ENCODE measurements around the gene PACRG.

PACRG gene

DNA sequence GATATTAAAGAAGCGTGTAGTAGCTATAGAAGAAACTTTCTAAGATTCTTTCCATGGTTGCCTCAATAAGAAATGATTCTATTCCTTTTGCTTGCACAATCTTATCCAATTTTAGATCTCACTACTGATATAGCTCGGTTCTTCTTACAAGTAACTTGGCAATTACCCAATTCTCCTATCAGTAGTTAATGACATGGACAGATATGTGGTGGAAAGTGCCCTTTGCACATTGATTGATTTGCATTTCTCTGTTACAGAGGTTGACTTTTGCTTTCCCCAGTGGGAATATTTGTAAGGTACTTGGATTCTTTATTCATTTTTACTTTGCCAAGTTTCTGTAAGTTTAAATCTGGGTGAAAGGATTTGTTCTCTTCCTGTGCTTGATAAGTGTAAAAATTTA is 593.0 kb downstream of the PACRG start:
- in situ Hi-C loops (cut with HindIII; ENCODE audit: low sequenced_read_pairs): no loop called here

DNA sequence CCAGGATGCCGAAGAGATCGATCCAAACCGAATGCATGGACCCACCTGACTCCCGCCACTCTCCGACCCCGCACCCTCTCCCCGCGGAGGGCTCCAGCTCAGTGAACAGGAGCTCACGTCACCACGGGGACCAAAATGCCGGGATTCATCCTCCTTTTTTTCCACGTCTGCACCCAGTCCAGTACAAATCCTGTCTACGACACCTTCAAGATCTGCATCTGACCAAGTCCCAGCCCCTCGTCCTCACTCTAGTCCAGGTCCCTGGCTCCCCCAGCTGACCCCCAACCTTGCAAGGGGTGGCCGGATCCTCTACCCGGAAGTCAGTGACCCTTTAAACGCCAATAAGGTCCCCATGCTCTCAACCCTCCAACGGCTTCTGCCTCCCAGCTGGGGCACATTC is 593.9 kb downstream of the PACRG start:
- in situ Hi-C loops (cut with HindIII; ENCODE audit: low sequenced_read_pairs): no loop called here

DNA sequence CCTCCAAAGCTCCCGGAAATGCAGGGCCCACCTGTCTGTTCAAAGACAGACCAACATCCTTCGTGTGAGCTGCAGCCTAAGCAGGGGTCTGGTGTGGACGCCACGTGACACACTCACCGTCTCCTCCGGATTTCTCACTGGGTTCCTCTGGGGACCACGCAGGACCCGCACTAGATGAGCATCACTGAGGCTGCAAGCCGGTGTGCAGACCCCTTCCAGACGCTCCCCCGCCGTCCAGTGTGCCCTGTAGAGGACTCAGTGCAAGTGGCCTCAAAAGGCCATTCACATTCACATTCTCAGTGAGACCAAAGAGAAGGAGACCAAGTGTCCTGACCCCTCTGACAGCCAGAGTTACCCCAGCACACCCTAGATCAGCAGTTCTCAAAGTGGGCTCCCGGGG is 595.5 kb downstream of the PACRG start:
- in situ Hi-C loops (cut with HindIII; ENCODE audit: low sequenced_read_pairs): no loop called here

GRCh38 chr6:163323705-163324104 is 595.9 kb downstream of the PACRG start:
- in situ Hi-C loops (cut with HindIII; ENCODE audit: low sequenced_read_pairs): no loop called here

DNA sequence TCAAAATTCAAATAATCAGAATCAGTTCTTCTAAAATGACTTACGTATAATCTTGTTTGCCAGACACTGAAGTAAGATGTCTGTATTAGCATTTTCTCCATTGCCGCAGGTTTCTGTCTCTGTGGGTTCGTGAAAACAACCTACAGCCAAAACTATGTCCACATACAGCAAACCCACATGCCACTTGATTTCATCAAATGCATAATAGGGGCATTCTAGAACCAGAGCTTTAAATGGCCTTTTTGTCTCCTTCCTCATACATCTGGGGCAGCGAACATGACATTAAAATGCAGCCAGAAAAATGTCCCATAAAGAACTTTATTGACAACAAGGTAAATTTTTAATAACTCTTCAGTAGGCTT is 596.5 kb downstream of the PACRG start:
- in situ Hi-C loops (cut with HindIII; ENCODE audit: low sequenced_read_pairs): no loop called here

GRCh38 chr6:163324688-163325389 is 597.1 kb downstream of the PACRG start:
- in situ Hi-C loops (cut with HindIII; ENCODE audit: low sequenced_read_pairs): no loop called here

- in situ Hi-C loops (cut with HindIII; ENCODE audit: low sequenced_read_pairs): no loop called here
These were observed 597.6 kb downstream of the PACRG start for GRCh38 chr6:163325390-163325784.

GRCh38 chr6:163327165-163327880 is 599.5 kb downstream of the PACRG start:
- in situ Hi-C loops (cut with HindIII; ENCODE audit: low sequenced_read_pairs): no loop called here

- in situ Hi-C loops (cut with HindIII; ENCODE audit: low sequenced_read_pairs): no loop called here
These were observed 600.1 kb downstream of the PACRG start for GRCh38 chr6:163327921-163328320.

DNA sequence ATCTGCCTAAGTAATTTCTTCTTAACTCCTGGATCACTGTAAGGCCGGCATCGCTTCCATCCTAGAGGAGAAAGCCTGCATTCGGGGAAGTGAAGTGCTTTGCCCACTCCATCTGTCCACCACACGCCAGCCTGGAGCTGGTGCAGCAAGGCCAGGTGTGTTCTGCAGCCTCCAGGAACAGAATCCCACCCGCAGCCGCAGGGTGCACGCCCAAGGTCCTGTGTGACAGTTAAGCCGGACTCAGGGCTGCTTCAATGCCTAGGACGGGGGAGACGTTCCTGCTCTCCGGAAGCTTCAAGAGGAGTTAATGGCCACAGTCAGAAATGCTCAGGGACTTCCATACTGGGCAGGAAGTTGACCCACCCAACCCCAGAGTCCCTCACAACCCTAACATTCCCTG is 600.6 kb downstream of the PACRG start:
- in situ Hi-C loops (cut with HindIII; ENCODE audit: low sequenced_read_pairs): no loop called here

DNA sequence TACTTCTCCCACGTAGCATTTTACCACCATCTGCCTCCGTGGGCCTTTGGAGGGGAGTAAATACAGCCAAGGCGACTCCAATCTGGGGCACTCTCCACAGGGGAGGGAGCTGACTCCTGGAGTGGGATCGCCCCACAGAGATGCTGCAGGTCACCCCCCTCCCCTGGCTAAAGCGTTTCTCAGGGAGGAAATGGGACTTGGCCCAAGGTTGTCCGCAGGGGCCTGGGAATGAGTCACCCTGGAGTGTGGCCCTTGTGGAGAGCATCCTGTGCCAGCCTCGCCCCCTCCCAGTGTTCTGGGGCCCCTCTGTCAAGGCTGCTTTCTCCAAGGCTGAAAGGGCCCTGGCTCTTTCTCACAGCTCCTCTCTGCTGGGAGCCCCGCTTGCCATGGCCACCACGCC is 602.2 kb downstream of the PACRG start:
- in situ Hi-C loops (cut with HindIII; ENCODE audit: low sequenced_read_pairs): no loop called here

DNA sequence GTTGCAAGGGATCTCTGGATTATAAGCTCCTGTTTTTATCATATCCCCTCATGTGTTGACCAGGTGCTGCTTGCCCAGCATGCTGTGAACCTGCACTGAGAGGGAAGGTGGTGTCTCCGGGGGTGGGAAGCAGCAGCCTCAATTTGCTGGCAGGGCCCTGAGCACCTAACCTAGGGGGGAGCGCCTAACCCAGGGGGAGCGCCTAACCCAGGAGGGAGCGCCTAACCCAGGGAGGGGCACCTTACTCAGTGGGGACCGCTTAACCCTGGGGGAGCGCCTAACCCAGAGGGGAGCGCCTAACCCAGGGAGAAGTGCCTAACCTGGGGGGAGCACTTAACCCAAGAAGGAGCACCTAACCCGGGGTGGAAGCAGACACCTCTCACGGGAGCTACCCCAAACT is 603.5 kb downstream of the PACRG start:
- in situ Hi-C loops (cut with HindIII; ENCODE audit: low sequenced_read_pairs): no loop called here

GRCh38 chr6:163332575-163332974 is 604.8 kb downstream of the PACRG start:
- in situ Hi-C loops (cut with HindIII; ENCODE audit: low sequenced_read_pairs): no loop called here

- in situ Hi-C loops (cut with HindIII; ENCODE audit: low sequenced_read_pairs): no loop called here
These were observed 605.3 kb downstream of the PACRG start for GRCh38 chr6:163333038-163333437.

DNA sequence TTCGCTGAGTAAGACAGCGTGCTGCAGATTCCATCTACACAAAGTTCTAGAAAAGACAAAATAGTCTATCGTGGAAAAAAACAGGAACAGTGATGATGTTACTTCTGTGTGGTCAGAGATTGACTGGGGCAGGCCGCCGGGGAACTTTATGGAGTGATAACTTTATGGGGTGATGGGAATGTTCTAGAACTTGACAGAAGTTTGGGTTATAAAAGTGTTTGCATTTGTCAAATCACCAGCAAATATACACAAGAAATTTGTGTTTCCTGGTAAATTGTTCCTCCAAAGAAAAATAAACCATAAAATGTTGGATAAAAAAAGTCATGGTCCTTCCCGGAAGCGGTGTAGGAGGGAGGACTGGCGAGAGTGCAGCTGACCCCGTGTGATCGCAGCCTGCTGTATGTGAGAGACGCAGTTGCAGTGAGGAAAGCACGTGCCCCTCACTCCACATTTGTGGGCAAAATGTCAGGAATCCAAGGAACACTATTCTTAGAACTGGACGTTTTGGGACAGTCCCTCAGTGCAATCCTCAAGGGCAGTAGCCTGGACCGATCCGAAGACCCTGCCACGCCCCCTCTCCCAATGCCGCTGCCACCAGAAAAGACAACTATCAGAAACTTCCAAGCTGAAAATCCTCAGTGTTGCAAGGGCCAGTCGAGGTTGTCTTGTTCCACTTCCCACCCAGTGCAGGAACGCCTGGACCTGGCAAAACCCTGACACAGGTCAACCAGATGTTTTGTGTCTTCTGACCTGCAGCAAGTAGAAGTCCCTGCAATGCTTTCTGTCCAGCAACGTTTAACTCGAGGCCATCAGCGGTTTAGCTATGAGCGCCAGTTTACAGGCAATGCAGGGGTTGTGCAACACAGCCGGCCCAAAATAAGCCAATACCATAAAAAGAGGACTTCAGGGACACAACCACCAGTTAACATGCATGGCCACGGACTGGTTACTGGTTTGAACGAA is 606.2 kb downstream of the PACRG start:
- in situ Hi-C loops (cut with HindIII; ENCODE audit: low sequenced_read_pairs): no loop called here

GRCh38 chr6:163335056-163335455 is 607.3 kb downstream of the PACRG start:
- in situ Hi-C loops (cut with HindIII; ENCODE audit: low sequenced_read_pairs): no loop called here

DNA sequence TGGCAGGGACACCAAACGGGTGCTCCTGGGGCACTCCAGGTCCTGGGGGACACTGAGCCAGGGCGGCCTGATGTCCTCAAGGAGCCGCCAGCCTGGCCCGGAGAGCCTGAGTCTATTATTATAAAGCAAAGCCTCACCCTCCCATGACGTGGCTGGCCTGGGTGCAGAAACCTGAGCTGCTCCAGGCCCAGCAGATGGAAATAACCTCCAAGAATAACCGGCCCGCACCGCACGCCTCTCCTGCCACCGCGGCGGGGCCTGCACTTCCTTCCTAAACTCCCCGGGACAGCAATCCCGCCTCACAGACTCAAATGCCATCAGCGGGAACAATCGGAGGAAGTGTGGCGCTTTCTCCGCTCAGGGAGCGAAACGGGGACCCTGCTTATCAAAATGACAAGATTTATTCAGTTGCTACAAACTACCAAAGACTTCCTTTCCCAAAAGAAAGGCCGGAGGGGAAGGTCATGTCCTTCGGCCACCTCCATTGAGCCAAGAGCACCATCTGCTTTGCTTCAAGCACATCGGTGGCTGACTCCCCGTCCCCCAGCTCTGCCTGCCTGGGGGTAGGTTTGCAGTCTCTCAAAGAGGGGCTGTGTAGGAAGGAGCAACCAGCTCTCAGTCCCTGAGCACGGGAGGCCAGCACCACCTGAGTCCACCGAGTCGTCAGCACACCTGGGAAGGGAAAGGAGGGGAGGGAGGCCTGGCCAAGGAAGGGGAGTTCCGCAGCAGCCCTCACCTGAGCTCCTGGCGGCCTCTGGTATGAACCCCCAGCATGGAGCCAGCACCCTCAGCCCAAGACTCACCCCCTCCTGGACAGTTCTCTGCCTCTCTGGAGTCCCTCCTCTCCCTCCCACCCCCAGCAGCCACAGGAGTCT is 608.1 kb downstream of the PACRG start:
- in situ Hi-C loops (cut with HindIII; ENCODE audit: low sequenced_read_pairs): no loop called here

DNA sequence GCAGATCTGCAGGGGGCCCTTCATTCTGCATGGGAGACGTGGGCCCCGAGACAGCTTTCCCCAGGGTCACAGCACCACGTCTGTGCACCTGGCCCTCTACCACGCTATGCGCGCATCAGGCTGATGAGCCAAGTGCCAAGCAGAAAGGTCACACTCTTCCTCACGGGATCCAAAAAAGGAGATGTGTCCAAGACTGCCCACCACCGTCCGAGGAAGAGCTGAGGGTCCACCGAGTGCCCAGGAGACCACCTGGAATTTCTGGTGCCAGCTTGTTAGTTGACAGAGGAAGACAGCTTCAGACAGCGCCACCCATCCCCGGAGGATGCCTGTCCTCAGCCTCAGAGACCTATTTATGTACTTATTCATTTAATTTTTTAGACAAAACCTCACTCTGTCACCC is 609.2 kb downstream of the PACRG start:
- in situ Hi-C loops (cut with HindIII; ENCODE audit: low sequenced_read_pairs): no loop called here

GRCh38 chr6:163337958-163338357 is 610.2 kb downstream of the PACRG start:
- in situ Hi-C loops (cut with HindIII; ENCODE audit: low sequenced_read_pairs): no loop called here

GRCh38 chr6:163338671-163339405 is 611.1 kb downstream of the PACRG start:
- in situ Hi-C loops (cut with HindIII; ENCODE audit: low sequenced_read_pairs): no loop called here

Measured in DLD1 (cell line).